Heart right ventricle (tissue), 16 donors: ENCODE data around the gene RAB3D. TPM values are rescaled to one million over a fixed set of nuclear protein-coding genes. Genes with fewer than 3 reads are reported as not detected.
A peak's percentile ranks its signal among the peaks of the same experiment; 100 is the strongest.
"Not testable (repeated sequence)": the region's sequence is repeated elsewhere in the genome, so short reads cannot be mapped to it uniquely, and the experiment has no call there.

Source experiments
- ATAC-seq, 8 donors: fragments of 200-7000 bp; cut with Tn5 transposase; one replicate each; pipeline ENCODE4 v1.9.1; 2020; ENCODE audit warnings: mild to moderate bottlenecking in 8 of 8, moderate library complexity in 8 of 8, moderate number of reproducible peaks in 1 of 8
- DNase-seq, 2 donors: peaks; one replicate each; pipeline ENCODE4 v3.0.0-alpha.2; 2020
- H3K27ac ChIP-seq, 10 donors: fragments of 200-600 bp; sonication (generic) in 2 of 10; one replicate each; pipeline versions ENCODE4 v1.5.0 to v1.8.0; 2020 to 2022; ENCODE audit warnings: mild to moderate bottlenecking in 3 of 10
- H3K27me3 ChIP-seq, 7 donors: fragments of 200-600 bp; one replicate each; pipeline ENCODE4 v1.8.0; 2021 to 2022; ENCODE audit warnings: mild to moderate bottlenecking in 2 of 7
- H3K36me3 ChIP-seq, 9 donors: fragments of 200-600 bp; sonication (generic) in 1 of 9; one replicate each; pipeline versions ENCODE4 v1.5.0 to v1.8.0; 2020 to 2022; ENCODE audit warnings: mild to moderate bottlenecking in 2 of 9
- H3K4me1 ChIP-seq, 9 donors: fragments of 200-600 bp; sonication (generic) in 1 of 9; one replicate each; pipeline versions ENCODE4 v1.5.0 to v1.8.0; 2020 to 2022; ENCODE audit warnings: mild to moderate bottlenecking in 4 of 9
- H3K4me3 ChIP-seq, 10 donors: fragments of 200-600 bp; sonication (generic) in 2 of 10; one replicate each; pipeline versions ENCODE4 v1.5.0 to v1.8.0; 2020 to 2022; ENCODE audit warnings: mild to moderate bottlenecking in 7 of 10, moderate library complexity in 2 of 10
- H3K9me3 ChIP-seq, 11 donors: fragments of 200-600 bp in 10 of 11; sonication (generic) in 2 of 11; one replicate each; pipeline versions ENCODE4 v1.5.0 to v1.8.0; 2013 to 2022; ENCODE audit warnings: mild to moderate bottlenecking in 2 of 11, control low read depth in 1 of 11, moderate library complexity in 1 of 11
- WGBS, 2 donors: extraction: QIAGEN DNeasy Blood & Tissue Kit; methylation state at CpG; one replicate each; pipeline ENCODE4 v1.1.7; 2013; ENCODE audit warnings: inconsistent platforms in 1 of 2; 5-methylcytosine and 5-hydroxymethylcytosine counted together
- intact Hi-C, 10 donors: fragments of 100-400 bp; cut with DNase I; formaldehyde crosslinking; loops; one replicate each; pipeline versions ENCODE4 v1.11.1 to v1.14.2; 2022
- polyA plus RNA-seq, 2 donors: library from polyadenylated mRNA; stranded (reverse); fragments of 200-250 nt; gene quantifications; one replicate each; pipeline ENCODE4 v1.2.3, GENCODE V29; 2013
- total RNA-seq, 10 donors: library from RNA; stranded (reverse); fragmentation: NEBNext Ultra II Directional in 3 of 10; extraction: Animal tissue kit (Norgen Biotek cat#: 25700) in 3 of 10; gene quantifications; one replicate each; pipeline versions ENCODE4 v1.2.1 to v1.2.4, GENCODE V29; 2021 to 2023
- TF ChIP-seq, protein P1 (sequence below), 9 donors: fragments of 200-600 bp; sonication (generic) in 2 of 9; IDR thresholded peaks; one replicate each; pipeline versions ENCODE4 v1.5.0 to v1.8.0; 2021 to 2022; ENCODE audit warnings: antibody characterized with exemption in 9 of 9, mild to moderate bottlenecking in 5 of 9, moderate library complexity in 1 of 9
- donor health status: Arrhythmogenic right ventricular cardiomyopathy.
- donor health status: ischemic (EF 13 %, LVEDD 7.1; RV severe dilation, severe dysfunction).
- donor health status: healthy with polysubstance abuse.
- donor health status: DM: no; HTN: yes; CAD: no.
- donor health status: DM: no; HTN: no; CAD: no.
- donor health status: ischemic (EF 25% LVEDD 6.9; RV normal size, moderate dysfunction).
- donor health status: ischemic (EF 25% LVEDD 5.7; RV mildly dilated, moderate dysfunction).
- donor health status: healthy.
- donor health status: DM: yes; HTN: yes; CAD: no.
- donor health status: Ischemic cardiomyopathy.
- donor health status: ischemic (EF 35%, LVEDD 5.7; RV mildly dilated, moderate dysfunction).
- donor health status: nonischemic (EF 11% LVEDD 7.7; RV severe dilation, severe dysfunction).
- donor health status: DM: yes; HTN: yes; CAD: no.
- donor health status: PGD.
- donor health status: ischemic (EF 29% LVEDD 5.4; RV normal size, mild dysfunction).
- donor health status: nonischemic (EF 23%, LVEDD 6.1; RV moderate dilation, normal function).

Gene RAB3D
- total and polyA plus RNA-seq, 12 donors: 2.7 to 11.6 (median 6.0) TPM

DNA sequence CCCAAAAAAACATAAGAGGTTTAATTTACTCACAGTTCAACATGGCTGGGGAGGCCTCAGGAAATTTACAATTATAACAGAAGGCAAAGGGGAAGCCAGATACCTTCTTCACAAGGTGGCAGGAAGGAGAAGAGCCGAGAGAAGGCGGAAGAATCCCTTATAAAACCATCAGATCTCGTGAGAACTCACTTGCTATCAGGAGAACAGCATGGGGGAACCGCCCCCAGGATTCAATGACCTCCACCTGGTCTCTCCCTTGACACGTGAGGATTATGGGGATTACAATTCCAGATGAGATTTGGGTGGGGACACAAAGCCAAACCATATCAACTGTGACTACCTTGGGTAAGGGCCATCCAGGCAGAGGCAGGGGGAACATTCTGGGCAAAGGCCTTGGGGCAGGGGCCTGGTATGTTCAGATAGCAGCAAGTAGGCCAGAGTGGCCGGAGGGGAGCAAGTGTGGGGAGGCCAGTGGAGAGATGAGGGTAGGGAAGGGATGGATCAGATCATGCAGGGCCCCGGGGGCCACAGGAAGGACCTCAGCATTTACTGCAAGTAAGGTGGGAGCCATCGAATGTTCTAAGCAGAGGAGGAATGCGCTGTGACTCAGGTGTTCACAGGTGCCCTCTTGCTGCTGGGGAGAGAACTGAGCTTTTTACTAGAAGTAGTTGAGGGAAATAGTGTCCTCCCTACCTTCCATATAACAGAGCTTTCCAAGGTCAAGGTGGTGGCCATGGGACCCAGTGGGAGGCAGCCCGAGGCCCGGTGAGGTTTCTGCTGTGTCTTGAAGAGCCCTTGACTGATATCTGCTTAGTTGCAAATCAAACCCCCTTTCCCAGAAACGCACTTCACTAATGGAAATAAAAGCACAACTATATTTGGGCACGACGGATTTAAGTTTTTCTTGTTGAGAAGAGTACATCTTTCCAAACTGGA lies 18.0 kb downstream of the RAB3D start:
- H3K4me1 ChIP-seq: peaks cover 0 to 85% (median 20%) of the 10 kb centered on the region in 9 donors
- H3K9me3 ChIP-seq: no peaks in the 10 kb centered on the region
- intact Hi-C loops: no loop called here
- H3K36me3 ChIP-seq: peaks cover 0 to 18% (median 0%) of the 10 kb centered on the region in 9 donors
- H3K27ac ChIP-seq: peak overlapping the region in 5 of 10 donors; percentile 9 to 84 (median 50)
- no peaks in the 10 kb centered on the region for H3K27me3 ChIP-seq
- 74 to 76% methylated on average over 14 of the region's 14 CpGs for WGBS, 2 donors
- H3K4me3 ChIP-seq: peak overlapping the region in 1 of 10 donors; percentile 30
- DNase-seq: no peak
- no peak for ATAC-seq
- TF ChIP-seq, protein P1, sequence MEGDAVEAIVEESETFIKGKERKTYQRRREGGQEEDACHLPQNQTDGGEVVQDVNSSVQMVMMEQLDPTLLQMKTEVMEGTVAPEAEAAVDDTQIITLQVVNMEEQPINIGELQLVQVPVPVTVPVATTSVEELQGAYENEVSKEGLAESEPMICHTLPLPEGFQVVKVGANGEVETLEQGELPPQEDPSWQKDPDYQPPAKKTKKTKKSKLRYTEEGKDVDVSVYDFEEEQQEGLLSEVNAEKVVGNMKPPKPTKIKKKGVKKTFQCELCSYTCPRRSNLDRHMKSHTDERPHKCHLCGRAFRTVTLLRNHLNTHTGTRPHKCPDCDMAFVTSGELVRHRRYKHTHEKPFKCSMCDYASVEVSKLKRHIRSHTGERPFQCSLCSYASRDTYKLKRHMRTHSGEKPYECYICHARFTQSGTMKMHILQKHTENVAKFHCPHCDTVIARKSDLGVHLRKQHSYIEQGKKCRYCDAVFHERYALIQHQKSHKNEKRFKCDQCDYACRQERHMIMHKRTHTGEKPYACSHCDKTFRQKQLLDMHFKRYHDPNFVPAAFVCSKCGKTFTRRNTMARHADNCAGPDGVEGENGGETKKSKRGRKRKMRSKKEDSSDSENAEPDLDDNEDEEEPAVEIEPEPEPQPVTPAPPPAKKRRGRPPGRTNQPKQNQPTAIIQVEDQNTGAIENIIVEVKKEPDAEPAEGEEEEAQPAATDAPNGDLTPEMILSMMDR (IDR thresholded peaks at IDR 0.05): no peak

DNA sequence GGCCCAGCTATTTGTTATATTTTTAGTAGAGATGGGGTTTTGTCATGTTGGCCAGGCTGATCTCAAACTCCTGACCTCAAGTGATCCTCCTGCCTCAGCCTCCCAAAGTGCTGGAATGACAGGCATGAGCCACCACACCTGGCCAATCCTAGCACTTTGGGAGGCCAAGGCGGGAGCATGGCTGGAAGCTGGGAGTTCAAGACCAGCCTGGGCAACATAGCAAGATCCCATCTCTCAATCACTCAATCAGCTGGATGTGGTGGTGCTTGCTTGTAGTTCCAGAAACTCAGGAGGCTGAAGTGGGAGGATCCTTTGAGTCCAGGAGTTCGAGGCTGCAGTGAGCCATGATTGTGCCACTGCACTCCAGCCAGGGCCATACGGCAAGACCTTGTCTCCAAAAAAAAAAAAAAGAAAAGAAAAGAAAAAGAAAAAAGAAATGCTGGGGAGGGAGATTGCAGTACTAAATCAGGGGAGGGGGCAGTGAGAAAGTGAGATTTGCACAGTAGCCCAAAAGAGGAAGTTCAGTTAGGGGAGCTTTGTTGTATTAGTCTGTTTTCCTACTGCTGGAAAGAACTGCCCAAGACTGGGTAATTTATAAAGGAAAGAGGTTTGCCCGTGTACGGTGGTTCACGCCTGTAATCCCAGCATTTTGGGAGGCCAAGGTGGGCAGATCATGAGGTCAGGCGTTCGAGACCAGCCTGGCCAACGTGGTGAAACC lies 19.0 kb downstream of the RAB3D start:
- DNase-seq, H3K27me3 ChIP-seq, H3K36me3 ChIP-seq, ATAC-seq, H3K9me3 ChIP-seq, intact Hi-C loops: not testable (repeated sequence)
- peaks cover 0 to 80% (median 20%) of the 10 kb centered on the region in 9 donors for H3K4me1 ChIP-seq
- H3K4me3 ChIP-seq: peak overlapping the region in 1 of 10 donors; percentile 30
- WGBS, 2 donors: 80 to 89% methylated on average over 9 of the region's 9 CpGs
- peak overlapping the region in 3 of 10 donors; percentile 50 to 84 (median 78) for H3K27ac ChIP-seq

DNA sequence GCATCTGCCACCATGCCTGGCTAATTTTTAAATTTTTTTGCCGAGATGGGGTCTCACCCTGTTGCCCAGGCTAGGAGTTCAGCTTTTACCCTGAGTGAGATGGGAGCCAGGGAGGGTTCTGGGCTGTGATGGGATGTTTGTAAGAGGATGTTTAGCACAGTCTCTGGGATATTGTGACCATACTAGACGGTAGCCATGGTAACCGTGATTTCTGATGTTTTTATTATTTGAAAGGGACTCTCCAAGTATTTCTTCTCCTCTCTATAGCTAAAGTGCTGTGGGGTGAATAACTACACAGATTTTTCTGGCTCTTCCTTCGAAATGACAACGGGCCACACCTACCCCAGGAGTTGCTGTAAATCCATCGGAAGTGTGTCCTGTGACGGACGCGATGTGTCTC lies 33.1 kb downstream of the RAB3D start:
- no peak for ATAC-seq
- no peaks in the 10 kb centered on the region for H3K4me1 ChIP-seq
- H3K27me3 ChIP-seq: no peaks in the 10 kb centered on the region
- intact Hi-C loops: no loop called here
- no peak overlapping the region for H3K4me3 ChIP-seq
- H3K36me3 ChIP-seq: no peaks in the 10 kb centered on the region
- TF ChIP-seq, protein P1 (IDR thresholded peaks at IDR 0.05): no peak
- 82 to 88% methylated on average over 9 of the region's 9 CpGs for WGBS, 2 donors
- H3K27ac ChIP-seq: no peak overlapping the region
- H3K9me3 ChIP-seq: no peaks in the 10 kb centered on the region
- no peak for DNase-seq

DNA sequence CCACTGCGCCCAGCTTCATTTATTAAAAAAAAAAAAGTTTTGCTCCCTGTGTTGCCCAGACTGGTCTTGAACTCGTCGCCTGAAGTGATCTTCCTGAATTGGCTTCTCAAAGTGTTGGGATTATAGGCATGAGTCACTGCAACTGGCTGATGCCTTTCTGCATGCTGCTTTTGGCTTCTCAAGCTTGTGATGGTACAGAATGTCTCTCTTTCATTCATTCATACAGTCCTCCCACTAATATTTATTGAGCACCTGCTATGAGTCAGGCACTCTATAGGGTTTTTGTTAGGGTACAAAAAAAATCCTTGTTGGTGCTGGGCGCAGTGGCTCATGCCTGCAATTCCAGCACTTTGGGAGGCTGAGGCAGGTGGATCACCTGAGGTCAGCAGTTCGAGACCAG lies 34.5 kb downstream of the RAB3D start:
- Histone ChIP-seq H3K9me3 (no peaks in the 10 kb centered on the region), H3K27me3 (no peaks in the 10 kb centered on the region), H3K27ac (no peak overlapping the region), H3K36me3 (no peaks in the 10 kb centered on the region), H3K4me1 (no peaks in the 10 kb centered on the region), H3K4me3 (no peak overlapping the region)
- intact Hi-C loops: no loop called here
- TF ChIP-seq, protein P1 (IDR thresholded peaks at IDR 0.05): no peak
- DNase-seq: no peak
- WGBS, 2 donors: 90 to 94% methylated on average over 5 of the region's 5 CpGs
- ATAC-seq: no peak
